NCI-H1436 treated with DMSO at 0.1 percent for 48 hours (cell line): Measurements from ENCODE around the gene ARFGEF2.

Source experiments
- DNase-seq: peaks from one replicate; lab custom pipeline; 2025; lab: John Stamatoyannopoulos, UW

The ARFGEF2 gene

GRCh38 chr20:48898896-48899530 lies 22.5 kb upstream of the ARFGEF2 start:
- DNase-seq, result no peak

GRCh38 chr20:48899881-48900280 lies 21.6 kb upstream of the ARFGEF2 start:
- no peak for DNase-seq

- no peak for DNase-seq
Observed at GRCh38 chr20:48901326-48901725, 20.2 kb upstream of the ARFGEF2 start.

- DNase-seq, result no peak
Observed at GRCh38 chr20:48903705-48904104, 17.8 kb upstream of the ARFGEF2 start.

- no peak for DNase-seq
Observed at GRCh38 chr20:48904566-48905296, 16.8 kb upstream of the ARFGEF2 start.

- no peak for DNase-seq
Observed at GRCh38 chr20:48905297-48905647, 16.2 kb upstream of the ARFGEF2 start.

GRCh38 chr20:48906221-48906877 lies 15.2 kb upstream of the ARFGEF2 start:
- DNase-seq, result no peak

- no peak for DNase-seq
Observed at GRCh38 chr20:48908656-48909319, 12.7 kb upstream of the ARFGEF2 start.

GRCh38 chr20:48909910-48910309 lies 11.6 kb upstream of the ARFGEF2 start:
- no peak for DNase-seq

GRCh38 chr20:48910347-48910781 lies 11.1 kb upstream of the ARFGEF2 start:
- DNase-seq, result no peak

GRCh38 chr20:48912065-48912464 lies 9.4 kb upstream of the ARFGEF2 start:
- DNase-seq, result no peak

- DNase-seq, result no peak
Observed at GRCh38 chr20:48916699-48917098, 4.8 kb upstream of the ARFGEF2 start.

GRCh38 chr20:48919336-48919881 lies 2.1 kb upstream of the ARFGEF2 start:
- DNase-seq, result no peak

- DNase-seq, result no peak
Observed at GRCh38 chr20:48919882-48920526, 1.5 kb upstream of the ARFGEF2 start.

- no peak for DNase-seq
Observed at GRCh38 chr20:48920527-48921167, 864 bp upstream of the ARFGEF2 start.

GRCh38 chr20:48921883-48922820 lies 641 bp downstream of the ARFGEF2 start:
- no peak for DNase-seq

GRCh38 chr20:48923149-48923718 lies 1.7 kb downstream of the ARFGEF2 start:
- no peak for DNase-seq

- no peak for DNase-seq
Observed at GRCh38 chr20:48924756-48925109, 3.2 kb downstream of the ARFGEF2 start.

- DNase-seq, result no peak
Observed at GRCh38 chr20:48926267-48926666, 4.8 kb downstream of the ARFGEF2 start.

GRCh38 chr20:48926821-48927220 lies 5.3 kb downstream of the ARFGEF2 start:
- no peak for DNase-seq
